Measurements from ENCODE around the gene GRM2. TPM values are rescaled to one million over a fixed set of nuclear protein-coding genes. Genes with fewer than 3 reads are reported as not detected.

The GRM2 gene
- 0.51 TPM for polyA plus RNA-seq (2012; ENCODE audit: missing spikeins)

DNA sequence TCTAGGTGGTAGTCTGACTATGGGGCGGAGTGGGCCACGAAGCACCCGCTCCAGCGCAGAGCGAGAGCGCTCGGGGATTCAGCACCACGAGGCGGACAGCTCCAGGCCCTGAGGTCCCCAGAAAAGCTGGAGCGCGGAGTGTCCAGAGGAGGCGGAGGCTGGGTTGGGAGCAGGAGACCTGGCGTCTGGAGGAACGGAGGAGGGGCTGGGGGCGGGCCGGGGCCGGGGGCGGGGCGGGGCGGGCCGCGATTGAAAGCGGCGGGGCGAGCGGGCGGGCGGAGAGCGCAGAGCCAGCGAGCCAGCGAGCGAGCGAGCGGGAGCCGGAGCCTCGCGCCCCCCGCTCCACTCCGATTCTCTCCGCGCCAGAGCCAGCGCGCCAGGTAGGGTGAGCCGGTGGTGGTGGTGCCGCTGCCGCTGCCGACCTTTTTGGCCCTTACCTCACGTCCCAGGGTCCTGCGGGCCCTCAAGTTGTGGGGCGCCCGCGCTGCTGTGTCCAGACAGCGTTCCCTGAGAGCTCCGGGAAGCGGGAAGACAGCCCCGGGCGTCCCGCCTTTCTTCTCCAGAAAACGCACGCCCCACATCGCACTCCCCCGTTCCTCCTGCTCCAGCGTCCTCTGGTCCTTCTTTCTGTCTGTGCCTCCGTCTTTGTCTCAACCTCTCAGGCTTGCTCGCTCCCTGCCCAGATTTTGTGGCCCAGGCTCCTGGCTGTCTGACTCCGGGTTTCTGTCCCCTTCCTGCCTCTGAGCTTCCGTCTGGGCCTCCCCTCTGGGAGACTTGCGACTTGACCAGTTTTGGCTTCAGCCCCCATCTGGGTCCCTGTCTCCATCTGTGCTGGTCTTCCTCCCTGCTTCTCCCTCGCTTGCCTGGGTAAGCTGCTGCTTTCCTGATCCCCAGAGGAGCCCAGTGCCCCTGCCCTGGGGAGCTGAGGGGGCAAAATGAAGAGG is at the start of gene GRM2:
Gene GRM2 (plus strand): TSS at position 281 of the 944 bp plus-strand sequence. CDS start 1,916 bp downstream, outside the sequence.
- FAIRE-seq (no peak), DNase-seq (ENCODE audit: insufficient read length) (no peak)
- TF ChIP-seq TAF1 (IDR thresholded peaks at IDR 0.05; ENCODE audit: borderline replicate concordance, low read depth, low read length): no peak
- TF ChIP-seq POLR2AphosphoS5 (IDR thresholded peaks at IDR 0.05; ENCODE audit: low read depth, low read length): no peak
- TF ChIP-seq POLR2A (IDR thresholded peaks at IDR 0.05; ENCODE audit: low read depth, low read length): no peak

DNA sequence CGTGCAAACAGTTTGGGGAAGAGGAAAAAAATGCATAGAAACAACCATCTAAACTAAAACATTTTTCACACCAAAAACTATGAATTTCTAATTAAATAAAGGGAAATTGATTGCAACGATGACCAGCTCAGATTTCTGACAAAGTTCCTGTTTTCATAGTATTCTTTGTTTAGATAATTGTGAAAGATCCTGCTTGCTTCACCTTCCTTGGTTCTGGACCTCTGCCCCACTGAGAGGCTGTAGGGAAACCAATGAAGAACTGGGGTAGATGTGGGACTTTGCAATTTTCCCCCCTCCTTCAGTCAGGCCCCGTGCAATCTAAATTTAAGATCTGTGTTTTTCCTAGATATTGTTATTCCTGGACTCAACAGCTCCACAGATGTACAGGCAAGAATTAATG is 49.6 kb upstream of the GRM2 start:
- no peak for TF ChIP-seq POLR2A (IDR thresholded peaks at IDR 0.05; ENCODE audit: low read depth, low read length)
- no peak for TF ChIP-seq POLR2AphosphoS5 (IDR thresholded peaks at IDR 0.05; ENCODE audit: low read depth, low read length)
- TF ChIP-seq TAF1 (IDR thresholded peaks at IDR 0.05; ENCODE audit: borderline replicate concordance, low read depth, low read length): no peak
- no peak for FAIRE-seq

DNA sequence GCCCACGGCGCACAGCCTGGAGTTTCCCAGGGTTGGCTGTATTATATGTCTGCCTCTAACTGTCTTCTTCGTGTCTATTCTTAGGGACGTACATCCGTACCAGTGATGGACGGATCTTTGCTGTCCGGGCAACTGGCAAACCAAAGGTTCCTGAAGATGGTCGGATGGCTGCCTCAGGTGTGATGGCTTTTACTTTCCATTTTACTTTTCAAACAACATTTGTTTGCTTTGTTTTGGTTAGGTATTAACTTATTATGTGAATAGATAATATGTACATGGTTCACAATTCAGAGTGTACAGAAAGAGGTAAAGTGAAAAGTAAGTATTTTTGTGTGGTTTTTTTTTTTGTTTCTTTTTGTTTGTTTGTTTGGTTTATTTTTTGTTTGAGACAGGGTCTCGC is 46.9 kb upstream of the GRM2 start:
- TF ChIP-seq POLR2AphosphoS5 (IDR thresholded peaks at IDR 0.05; ENCODE audit: low read depth, low read length) (no peak), POLR2A (IDR thresholded peaks at IDR 0.05; ENCODE audit: low read depth, low read length) (no peak), TAF1 (IDR thresholded peaks at IDR 0.05; ENCODE audit: borderline replicate concordance, low read depth, low read length) (no peak)
- DNase-seq (ENCODE audit: insufficient read length) (no peak), FAIRE-seq (no peak)

More for the DNA sequence above, 49.6 kb upstream of the GRM2 start:
- no peak for DNase-seq (ENCODE audit: insufficient read length)

DNA sequence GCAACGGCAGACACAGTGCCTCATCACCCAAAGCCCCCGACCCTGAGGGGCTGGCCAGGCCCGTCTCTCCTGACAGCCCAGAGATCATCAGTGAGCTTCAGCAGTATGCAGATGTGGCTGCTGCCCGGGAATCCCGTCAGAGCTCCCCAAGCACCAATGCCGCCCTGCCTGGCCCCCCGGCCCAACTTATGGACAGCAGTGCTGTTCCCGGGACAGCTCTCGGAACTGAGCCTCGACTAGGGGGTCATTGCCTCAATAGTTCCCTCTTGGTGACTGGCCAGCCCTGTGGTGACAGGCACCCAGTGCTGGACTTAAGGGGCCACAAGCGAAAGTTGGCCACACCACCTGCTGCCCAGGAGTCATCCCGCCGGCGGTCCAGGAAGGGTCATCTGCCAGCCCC is 44.4 kb upstream of the GRM2 start:
- FAIRE-seq: no peak
- no peak for TF ChIP-seq TAF1 (IDR thresholded peaks at IDR 0.05; ENCODE audit: borderline replicate concordance, low read depth, low read length)
- TF ChIP-seq POLR2AphosphoS5 (IDR thresholded peaks at IDR 0.05; ENCODE audit: low read depth, low read length): no peak
- TF ChIP-seq POLR2A (IDR thresholded peaks at IDR 0.05; ENCODE audit: low read depth, low read length): no peak
- DNase-seq (ENCODE audit: insufficient read length): no peak

DNA sequence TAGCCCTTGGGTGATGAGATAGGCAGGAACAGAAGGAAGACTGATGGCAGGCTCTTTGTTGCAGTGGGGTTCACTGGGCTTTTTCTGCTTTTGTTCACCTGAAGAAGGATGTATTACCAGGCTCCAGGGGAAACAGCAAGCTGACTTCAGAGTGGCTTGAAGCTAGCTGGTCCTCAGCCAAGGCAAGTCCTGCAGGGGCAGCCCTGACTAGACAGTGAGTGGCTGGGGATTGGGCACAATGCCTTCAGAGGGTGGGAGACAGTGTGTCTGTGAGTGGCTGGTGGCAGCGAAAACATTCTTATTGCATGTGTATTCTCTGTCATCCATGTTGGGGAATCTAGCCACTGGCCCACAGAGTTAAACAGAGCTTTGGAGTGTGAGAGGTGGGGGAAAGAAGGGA is 38.1 kb upstream of the GRM2 start:
- no peak for FAIRE-seq
- DNase-seq (ENCODE audit: insufficient read length): no peak
- no peak for TF ChIP-seq POLR2A (IDR thresholded peaks at IDR 0.05; ENCODE audit: low read depth, low read length)
- no peak for TF ChIP-seq POLR2AphosphoS5 (IDR thresholded peaks at IDR 0.05; ENCODE audit: low read depth, low read length)

DNA sequence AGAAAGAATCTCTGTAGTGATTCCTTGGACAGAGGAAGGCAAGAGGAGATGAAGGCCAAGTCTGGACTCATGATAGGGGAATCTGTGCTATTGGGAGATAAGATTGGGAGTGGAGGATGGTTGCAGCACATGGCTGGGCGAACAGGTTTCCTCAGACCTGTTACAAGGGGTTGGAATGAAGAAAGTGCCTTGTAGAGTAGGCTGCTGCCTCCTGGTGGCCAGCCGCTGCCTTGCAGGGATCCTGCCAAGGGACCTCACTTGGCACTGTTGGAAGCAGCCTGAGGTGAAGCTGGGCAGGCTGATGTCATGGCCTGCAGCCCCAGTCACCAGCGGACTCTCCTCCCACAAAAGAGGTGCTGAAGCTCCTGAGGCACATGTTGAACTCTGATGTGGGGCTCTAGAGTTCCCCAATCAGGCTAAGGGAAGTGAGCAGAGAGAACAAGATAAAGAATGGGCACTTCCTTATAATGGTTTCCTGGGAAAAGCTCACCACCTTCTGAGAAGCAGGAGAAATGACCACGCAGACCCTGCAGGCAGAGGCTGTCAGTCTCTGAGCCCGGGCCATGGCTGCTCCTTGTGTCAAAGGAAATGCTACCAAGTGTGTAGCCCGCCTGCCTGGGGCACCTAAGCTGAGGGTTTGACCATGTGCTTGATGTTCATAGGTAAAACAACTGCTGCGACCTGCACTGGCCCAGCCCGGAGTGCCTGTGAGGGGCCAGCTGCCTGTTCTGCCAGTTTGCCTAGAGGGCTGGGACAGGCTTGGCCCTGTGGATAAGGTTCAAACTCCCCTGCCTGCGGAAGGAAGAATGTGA is 37.4 kb upstream of the GRM2 start:
- DNase-seq (ENCODE audit: insufficient read length) (peak; percentile 54), FAIRE-seq (peak; percentile 94)
- TF ChIP-seq TAF1 (IDR thresholded peaks at IDR 0.05; ENCODE audit: borderline replicate concordance, low read depth, low read length) (no peak), POLR2AphosphoS5 (IDR thresholded peaks at IDR 0.05; ENCODE audit: low read depth, low read length) (no peak), POLR2A (IDR thresholded peaks at IDR 0.05; ENCODE audit: low read depth, low read length) (no peak)

DNA sequence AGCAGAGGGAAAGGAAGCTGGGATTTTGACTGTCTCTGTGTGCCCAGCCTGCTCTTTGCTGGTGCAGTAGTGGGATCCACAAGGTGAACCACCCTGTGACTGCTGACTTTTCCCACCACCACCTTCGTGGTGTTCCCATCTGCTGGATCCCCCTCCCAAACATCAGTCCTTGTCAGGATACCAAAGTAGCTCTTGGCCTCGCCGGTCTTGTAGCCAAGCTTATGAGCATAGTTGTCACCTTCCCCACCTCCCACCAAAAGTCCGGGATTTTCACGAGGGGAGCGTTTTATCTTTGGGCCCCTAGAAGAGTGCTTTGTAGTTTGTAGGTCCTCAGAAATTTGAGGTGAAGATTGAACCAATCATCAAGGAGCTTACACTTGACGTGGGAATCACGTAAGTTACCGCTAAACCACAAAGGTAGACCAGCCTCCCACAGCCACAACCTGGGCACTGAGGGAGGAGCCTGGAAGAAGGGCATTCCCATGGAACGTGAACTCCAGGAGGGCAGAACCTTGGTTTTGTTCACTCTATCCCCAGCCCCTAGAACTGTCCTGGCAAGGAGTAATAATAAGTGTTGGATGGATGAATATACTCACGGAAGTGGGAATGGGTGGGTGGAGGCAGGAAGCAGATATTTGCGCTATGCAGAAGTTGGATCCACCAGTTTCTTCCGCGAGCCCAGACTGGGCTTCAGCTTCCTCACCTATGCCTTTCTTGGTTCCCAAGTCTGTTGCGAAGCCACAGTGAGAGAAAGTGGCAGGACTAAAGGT is 36.6 kb upstream of the GRM2 start:
- FAIRE-seq: no peak
- DNase-seq (ENCODE audit: insufficient read length): no peak
- TF ChIP-seq POLR2A (IDR thresholded peaks at IDR 0.05; ENCODE audit: low read depth, low read length) (no peak), POLR2AphosphoS5 (IDR thresholded peaks at IDR 0.05; ENCODE audit: low read depth, low read length) (no peak), TAF1 (IDR thresholded peaks at IDR 0.05; ENCODE audit: borderline replicate concordance, low read depth, low read length) (no peak)

DNA sequence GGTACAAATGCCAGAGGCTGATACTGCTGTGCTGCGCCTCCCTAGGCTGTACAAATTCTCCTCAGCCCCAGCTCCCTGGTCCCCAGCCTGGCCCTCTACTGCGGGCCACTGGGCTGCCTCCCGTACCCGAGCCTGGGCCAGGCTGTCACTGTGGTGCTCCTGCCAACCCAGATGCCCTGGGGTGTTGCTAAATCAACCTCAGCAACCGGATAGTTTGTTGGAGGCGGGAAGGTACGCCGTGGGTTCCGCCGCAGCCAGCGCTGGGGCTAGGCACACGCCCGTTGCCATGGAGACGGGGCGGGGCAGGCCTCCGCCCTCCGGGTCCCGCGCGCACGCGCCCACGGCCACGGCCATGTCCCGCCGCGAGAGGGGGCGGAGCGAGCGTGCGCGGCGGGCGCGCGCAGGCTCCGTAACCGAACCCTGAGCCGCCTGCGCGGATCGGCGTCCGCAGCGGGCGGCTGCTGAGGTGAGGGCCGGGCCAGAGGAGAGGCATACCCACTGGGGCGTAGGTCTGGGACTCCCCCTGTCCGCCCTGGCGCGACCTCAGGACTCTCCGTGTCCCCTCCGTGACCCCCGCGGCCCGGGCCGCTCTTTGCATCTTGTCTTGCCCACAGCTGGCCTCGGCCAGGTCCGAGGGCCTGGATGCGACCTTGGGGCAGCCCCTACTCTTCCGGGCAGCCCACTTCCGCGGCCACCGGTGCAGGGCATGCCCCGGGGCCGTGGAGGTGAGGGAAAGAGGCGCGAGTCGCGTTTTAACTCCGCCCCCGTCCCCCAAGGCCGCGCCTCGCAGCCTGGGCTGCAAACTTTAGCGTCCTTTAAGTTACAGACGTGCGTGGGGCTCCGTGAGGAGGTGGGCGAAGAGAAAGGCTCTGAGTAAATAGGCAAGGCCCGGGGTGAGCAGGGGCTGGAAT is 35.8 kb upstream of the GRM2 start, which contains the start of gene TEX264:
Gene TEX264 (plus strand): TSS at position 430 of the 911 bp plus-strand sequence. CDS start 3,053 bp downstream, outside the sequence.
- FAIRE-seq (peak; percentile 100), DNase-seq (ENCODE audit: insufficient read length) (peak; percentile 99)

DNA sequence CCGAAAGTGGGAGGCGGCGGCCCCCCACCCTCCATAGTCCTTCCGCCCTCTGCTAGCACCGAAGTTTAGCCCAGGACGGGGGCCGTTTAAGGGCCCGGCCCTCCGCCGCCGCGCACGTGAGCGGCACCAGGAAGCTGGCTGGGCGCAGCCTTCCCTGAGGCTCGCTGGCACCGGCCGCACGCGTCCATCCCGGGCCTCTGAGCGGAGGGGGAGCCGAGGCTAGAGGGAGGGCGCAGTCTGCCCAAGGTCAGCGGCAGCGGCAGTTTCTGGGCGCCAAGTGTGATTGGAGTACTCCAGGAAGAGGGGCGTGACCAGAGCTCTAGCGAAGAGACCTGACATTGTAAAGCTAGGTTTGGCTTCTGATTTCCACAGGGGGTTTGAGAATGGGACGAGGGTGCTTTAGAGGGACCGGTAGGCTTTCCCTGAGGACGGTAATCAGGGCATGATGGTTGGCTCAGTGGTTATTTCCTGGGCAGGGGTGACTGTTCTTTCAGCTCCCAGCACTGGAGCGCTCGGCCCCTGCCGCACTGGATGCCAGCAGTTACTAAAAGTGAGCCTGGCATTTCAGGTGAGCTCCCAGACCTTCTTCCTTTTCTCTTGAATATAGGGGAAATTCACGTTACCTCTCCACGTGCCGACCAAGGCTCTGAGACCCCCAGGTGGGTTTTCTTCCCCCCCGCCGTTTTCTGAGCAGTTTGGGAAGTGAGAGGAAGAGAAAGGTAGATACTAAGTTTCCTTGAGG is 35.0 kb upstream of the GRM2 start:
- FAIRE-seq: peak; percentile 17
- DNase-seq (ENCODE audit: insufficient read length): peak; percentile 67
- TF ChIP-seq POLR2A (IDR thresholded peaks at IDR 0.05; ENCODE audit: low read depth, low read length) (peak; percentile 14), POLR2AphosphoS5 (IDR thresholded peaks at IDR 0.05; ENCODE audit: low read depth, low read length) (no peak)

More for the DNA sequence above, 35.8 kb upstream of the GRM2 start, which contains the start of gene TEX264:
- TF ChIP-seq POLR2AphosphoS5 (IDR thresholded peaks at IDR 0.05; ENCODE audit: low read depth, low read length) (peak; percentile 71), POLR2A (IDR thresholded peaks at IDR 0.05; ENCODE audit: low read depth, low read length) (peak; percentile 89), TAF1 (IDR thresholded peaks at IDR 0.05; ENCODE audit: borderline replicate concordance, low read depth, low read length) (0 out of 2 replicates have a peak, but pooled peaks have one; percentile 24)

Measured in GM12892 (cell line).